ENCODE results near the gene GP1BB.

DNA sequence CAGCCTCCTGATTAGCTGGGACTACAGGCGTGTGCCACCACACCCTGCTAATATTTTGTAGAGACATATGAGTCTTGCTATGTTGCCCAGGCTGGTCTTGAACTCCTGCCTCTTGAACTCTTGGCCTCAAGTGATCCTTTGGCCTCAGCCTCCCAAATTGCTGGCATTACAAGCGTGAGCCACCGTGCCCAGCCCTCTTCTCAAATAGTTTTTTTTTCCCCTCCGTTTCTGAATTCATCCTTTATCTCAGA is 49.0 kb downstream of the GP1BB start:
- TF ChIP-seq TAF1 (IDR thresholded peaks at IDR 0.05; ENCODE audit: low read depth) (no peak), RAD21 (IDR thresholded peaks at IDR 0.05; ENCODE audit: low read depth) (no peak), EGR1 (IDR thresholded peaks at IDR 0.05) (no peak), EP300 (IDR thresholded peaks at IDR 0.05; ENCODE audit: borderline replicate concordance) (no peak)
- TF ChIP-seq, protein P1, sequence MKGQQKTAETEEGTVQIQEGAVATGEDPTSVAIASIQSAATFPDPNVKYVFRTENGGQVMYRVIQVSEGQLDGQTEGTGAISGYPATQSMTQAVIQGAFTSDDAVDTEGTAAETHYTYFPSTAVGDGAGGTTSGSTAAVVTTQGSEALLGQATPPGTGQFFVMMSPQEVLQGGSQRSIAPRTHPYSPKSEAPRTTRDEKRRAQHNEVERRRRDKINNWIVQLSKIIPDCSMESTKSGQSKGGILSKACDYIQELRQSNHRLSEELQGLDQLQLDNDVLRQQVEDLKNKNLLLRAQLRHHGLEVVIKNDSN (IDR thresholded peaks at IDR 0.05), result no peak
- TF ChIP-seq, protein P2, sequence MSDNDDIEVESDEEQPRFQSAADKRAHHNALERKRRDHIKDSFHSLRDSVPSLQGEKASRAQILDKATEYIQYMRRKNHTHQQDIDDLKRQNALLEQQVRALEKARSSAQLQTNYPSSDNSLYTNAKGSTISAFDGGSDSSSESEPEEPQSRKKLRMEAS (IDR thresholded peaks at IDR 0.05), result no peak
